Activated CD8-positive, alpha-beta T cell treated with anti-CD3 and anti-CD28 coated beads, Interleukin-2, amount 10 ng/mL, durations not matched to agents 7 days and 5 days (primary cell): Measurements from ENCODE around the gene TMEM245. TPM values are rescaled to one million over a fixed set of nuclear protein-coding genes. Genes with fewer than 3 reads are reported as not detected.

ENCODE experiments used
- ATAC-seq: fragments of 150-1000 bp; cut with Tn5 transposase; one replicate; pipeline ENCODE4 v1.10.0; 2021; ENCODE audit warnings: moderate library complexity
- CTCF ChIA-PET: fragments of 350-600 bp; sonication (Branson Sonifier 250); formaldehyde crosslinking; loops from one replicate; lab custom pipeline; 2021; ENCODE audit warnings: antibody characterized with exemption; lab: Charles Lee
- POLR2A ChIA-PET: fragments of 350-600 bp; sonication (Branson Sonifier 250); formaldehyde crosslinking; loops from one replicate; lab custom pipeline; 2021; ENCODE audit warnings: antibody characterized with exemption; lab: Charles Lee
- DNase-seq: peaks from one replicate; pipeline ENCODE4 v3.0.0-alpha.2; 2020
- H3K27ac Mint-ChIP-seq: one replicate; pipeline ENCODE4 v1.8.0; 2021; ENCODE audit warnings: mild to moderate bottlenecking, mixed read lengths
- H3K27me3 Mint-ChIP-seq: one replicate; pipeline ENCODE4 v1.8.0; 2021; ENCODE audit warnings: low read depth, mixed read lengths
- H3K36me3 Mint-ChIP-seq: one replicate; pipeline ENCODE4 v1.8.0; 2021; ENCODE audit warnings: low read depth, mixed read lengths
- H3K4me1 Mint-ChIP-seq: one replicate; pipeline ENCODE4 v1.8.0; 2021; ENCODE audit warnings: low read depth, mixed read lengths
- H3K4me3 Mint-ChIP-seq: one replicate; pipeline ENCODE4 v1.8.0; 2021; ENCODE audit warnings: mild to moderate bottlenecking, mixed read lengths
- H3K9me3 Mint-ChIP-seq: one replicate; pipeline ENCODE4 v1.8.0; 2022; ENCODE audit warnings: mixed read lengths; ENCODE audit not compliant: insufficient read depth
- total RNA-seq, 2 experiments: library from RNA; stranded (reverse); gene quantifications; one replicate each; pipeline ENCODE4 v1.2.3, GENCODE V29; 2021

Gene TMEM245
- total RNA-seq, 2 experiments from 2014 or later, result 27.4 to 30.2 TPM

GRCh38 chr9:109036744-109037680, 82.7 kb downstream of the TMEM245 start:
- ChIA-PET CTCF (no interaction called here), POLR2A (no interaction called here)
- H3K27ac Mint-ChIP-seq, result no peak overlapping the region
- no peaks in the 10 kb centered on the region for H3K27me3 Mint-ChIP-seq
- no peak overlapping the region for H3K4me3 Mint-ChIP-seq
- no peak for ATAC-seq
- peaks cover 44% of the 10 kb centered on the region for H3K36me3 Mint-ChIP-seq
- H3K9me3 Mint-ChIP-seq, result no peaks in the 10 kb centered on the region
- H3K4me1 Mint-ChIP-seq, result no peaks in the 10 kb centered on the region
- no peak for DNase-seq

GRCh38 chr9:109035684-109036423, 83.9 kb downstream of the TMEM245 start:
- H3K9me3 Mint-ChIP-seq, result no peaks in the 10 kb centered on the region
- no peak for ATAC-seq

GRCh38 chr9:109033941-109034700, 85.6 kb downstream of the TMEM245 start:
- Mint-ChIP-seq H3K36me3 (peaks cover 38% of the 10 kb centered on the region), H3K4me1 (no peaks in the 10 kb centered on the region), H3K27me3 (no peaks in the 10 kb centered on the region), H3K4me3 (no peak overlapping the region), H3K27ac (no peak overlapping the region), H3K9me3 (no peaks in the 10 kb centered on the region)
- no peak for DNase-seq
- ChIA-PET CTCF (interaction anchor here (1.3 kb wide), 1 partner anchor 10 kb away, joined by 3 read pairs; no protein-coding TSS in a partner anchor), POLR2A (interaction anchor here (0.6 kb wide), 2 partner anchors 44 to 48 kb away, joined by 3 read pairs; no protein-coding TSS in a partner anchor)
- ATAC-seq, result no peak

More at GRCh38 chr9:109035684-109036423, 83.9 kb downstream of the TMEM245 start:
- Mint-ChIP-seq H3K27ac (no peak overlapping the region), H3K27me3 (no peaks in the 10 kb centered on the region), H3K36me3 (peaks cover 46% of the 10 kb centered on the region), H3K4me3 (no peak overlapping the region), H3K4me1 (no peaks in the 10 kb centered on the region)
- ChIA-PET POLR2A (no interaction called here), CTCF (no interaction called here)
- no peak for DNase-seq

- no peak for DNase-seq
- CTCF ChIA-PET, result no interaction called here
- Mint-ChIP-seq H3K4me3 (no peak overlapping the region), H3K4me1 (peaks cover 9% of the 10 kb centered on the region), H3K27me3 (no peaks in the 10 kb centered on the region), H3K36me3 (peaks cover 32% of the 10 kb centered on the region), H3K9me3 (no peaks in the 10 kb centered on the region), H3K27ac (no peak overlapping the region)
- ATAC-seq, result no peak
- POLR2A ChIA-PET, result no interaction called here
Measured at GRCh38 chr9:109031241-109031640, 88.5 kb downstream of the TMEM245 start.

- Mint-ChIP-seq H3K36me3 (peaks cover 29% of the 10 kb centered on the region), H3K4me3 (no peak overlapping the region), H3K9me3 (no peaks in the 10 kb centered on the region), H3K27ac (no peak overlapping the region), H3K4me1 (peaks cover 9% of the 10 kb centered on the region), H3K27me3 (no peaks in the 10 kb centered on the region)
- ATAC-seq (no peak), DNase-seq (no peak)
- CTCF ChIA-PET, result no interaction called here
- POLR2A ChIA-PET, result no interaction called here
Measured at GRCh38 chr9:109030426-109030825, 89.3 kb downstream of the TMEM245 start.

- no peaks in the 10 kb centered on the region for H3K27me3 Mint-ChIP-seq
- CTCF ChIA-PET, result interaction anchor here (0.7 kb wide), 1 partner anchor 387 kb away, joined by 3 read pairs; no protein-coding TSS in a partner anchor
- H3K36me3 Mint-ChIP-seq, result peaks cover 29% of the 10 kb centered on the region
- no peak overlapping the region for H3K4me3 Mint-ChIP-seq
- DNase-seq (no peak), ATAC-seq (no peak)
- H3K4me1 Mint-ChIP-seq, result peaks cover 9% of the 10 kb centered on the region
- H3K9me3 Mint-ChIP-seq, result no peaks in the 10 kb centered on the region
- POLR2A ChIA-PET, result no interaction called here
- H3K27ac Mint-ChIP-seq, result no peak overlapping the region
Measured at GRCh38 chr9:109028457-109028856, 91.3 kb downstream of the TMEM245 start.

GRCh38 chr9:109027176-109027575, 92.6 kb downstream of the TMEM245 start:
- no peak overlapping the region for H3K27ac Mint-ChIP-seq
- ATAC-seq, result no peak
- peaks cover 24% of the 10 kb centered on the region for H3K36me3 Mint-ChIP-seq
- H3K4me3 Mint-ChIP-seq, result no peak overlapping the region
- no peaks in the 10 kb centered on the region for H3K27me3 Mint-ChIP-seq
- no peaks in the 10 kb centered on the region for H3K9me3 Mint-ChIP-seq
- DNase-seq, result no peak
- ChIA-PET POLR2A (no interaction called here), CTCF (no interaction called here)
- peaks cover 9% of the 10 kb centered on the region for H3K4me1 Mint-ChIP-seq

- DNase-seq (no peak), ATAC-seq (no peak)
- POLR2A ChIA-PET, result no interaction called here
- Mint-ChIP-seq H3K36me3 (peaks cover 19% of the 10 kb centered on the region), H3K27me3 (no peaks in the 10 kb centered on the region), H3K4me3 (no peak overlapping the region), H3K4me1 (peaks cover 9% of the 10 kb centered on the region), H3K9me3 (no peaks in the 10 kb centered on the region), H3K27ac (no peak overlapping the region)
- CTCF ChIA-PET, result no interaction called here
Measured at GRCh38 chr9:109026306-109026705, 93.4 kb downstream of the TMEM245 start.

- no peak for ATAC-seq
- Mint-ChIP-seq H3K27ac (no peak overlapping the region), H3K36me3 (peaks cover 28% of the 10 kb centered on the region), H3K27me3 (no peaks in the 10 kb centered on the region), H3K4me3 (no peak overlapping the region), H3K4me1 (peaks cover 19% of the 10 kb centered on the region), H3K9me3 (no peaks in the 10 kb centered on the region)
- ChIA-PET CTCF (interaction anchor here (0.6 kb wide), 1 partner anchor 119 kb away, joined by 3 read pairs; no protein-coding TSS in a partner anchor), POLR2A (interaction anchor here (0.8 kb wide), 1 partner anchor 78 kb away, joined by 3 read pairs; no protein-coding TSS in a partner anchor)
- no peak for DNase-seq
Measured at GRCh38 chr9:109022873-109023272, 96.9 kb downstream of the TMEM245 start.

GRCh38 chr9:109020581-109021511, 98.9 kb downstream of the TMEM245 start:
- ChIA-PET POLR2A (no interaction called here), CTCF (interaction anchor here (1.0 to 1.1 kb wide), 2 partner anchors 11 to 162 kb away, joined by 3 read pairs; no protein-coding TSS in a partner anchor)
- DNase-seq (no peak), ATAC-seq (no peak)
- Mint-ChIP-seq H3K27me3 (no peaks in the 10 kb centered on the region), H3K9me3 (no peaks in the 10 kb centered on the region), H3K36me3 (peaks cover 24% of the 10 kb centered on the region), H3K27ac (no peak overlapping the region), H3K4me1 (peaks cover 10% of the 10 kb centered on the region), H3K4me3 (no peak overlapping the region)
